Measurements from ENCODE around the gene SLC39A5. TPM values are rescaled to one million over a fixed set of nuclear protein-coding genes. Genes with fewer than 3 reads are reported as not detected.

The SLC39A5 gene
- total and polyA plus RNA-seq, 2 of the 13 experiments (the other 11 are each of a cell fraction or from before 2014, with no cell fraction given), result 59.7 to 101 TPM

DNA sequence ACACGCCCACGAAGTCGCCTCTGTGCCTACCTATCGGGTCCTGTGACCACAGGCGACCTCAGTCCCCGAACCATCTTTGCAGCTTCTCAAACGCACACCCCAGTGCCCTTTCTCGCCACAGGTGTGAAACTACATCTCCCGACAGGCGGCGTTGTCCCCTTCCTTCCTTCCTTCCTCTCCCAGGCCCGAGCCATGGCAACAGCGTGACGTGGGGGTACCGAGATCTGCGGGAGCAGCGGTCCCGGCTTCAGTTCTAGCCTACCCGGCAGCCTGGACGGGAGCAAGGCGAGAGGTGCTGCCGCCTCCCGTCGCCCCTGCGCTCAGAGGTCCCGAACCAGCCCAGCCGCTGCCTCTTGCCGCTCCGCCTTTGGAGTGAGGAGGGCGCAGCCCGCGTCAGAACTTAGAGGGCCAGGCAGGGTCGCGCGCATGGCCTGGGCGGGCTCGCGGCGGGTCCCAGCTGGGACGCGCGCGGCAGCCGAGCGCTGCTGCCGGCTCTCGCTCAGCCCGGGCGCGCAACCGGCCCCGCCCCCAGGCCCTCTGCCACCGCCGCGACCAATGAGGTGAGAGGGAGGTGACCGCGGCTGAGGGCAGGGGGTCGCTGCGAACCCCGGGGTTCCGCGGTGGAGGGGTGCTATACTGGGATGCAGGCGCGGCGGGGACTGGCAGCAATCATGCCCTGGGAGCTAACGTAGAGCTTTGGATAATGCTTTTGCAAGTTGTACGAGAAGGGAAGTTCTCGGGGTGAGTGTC, 37.0 kb downstream of the SLC39A5 start, which contains the start of gene COQ10A (continued):
- TF ChIP-seq ARID4A (CRISPR knock-in tag; IDR thresholded peaks at IDR 0.05; ENCODE audit: borderline replicate concordance) (peak; percentile 94), ARNT2 (CRISPR knock-in tag; IDR thresholded peaks at IDR 0.05; ENCODE audit: low read depth) (peak; percentile 88), HES4 (CRISPR knock-in tag; IDR thresholded peaks at IDR 0.05; ENCODE audit: borderline replicate concordance) (peak; percentile 96), HNRNPK (IDR thresholded peaks at IDR 0.05; ENCODE audit: low read depth, low read length, poor library complexity, severe bottlenecking) (peak; percentile 48), EED (CRISPR knock-in tag; IDR thresholded peaks at IDR 0.05) (no peak), ZMYM2 (CRISPR knock-in tag; IDR thresholded peaks at IDR 0.05) (no peak), CCAR2 (optimal IDR thresholded peaks at IDR 0.05; ENCODE audit: low read depth, low read length) (no peak), ZNF350 (CRISPR knock-in tag; IDR thresholded peaks at IDR 0.05; ENCODE audit: borderline replicate concordance, low read depth) (peak; percentile 82), ZNF598 (CRISPR knock-in tag; IDR thresholded peaks at IDR 0.05; ENCODE audit: borderline replicate concordance) (peak; percentile 86), THAP11 (CRISPR knock-in tag; IDR thresholded peaks at IDR 0.05) (peak; percentile 97), ATF4 (CRISPR knock-in tag; IDR thresholded peaks at IDR 0.05) (no peak), PLRG1 (conservative IDR thresholded peaks at IDR 0.05) (no peak), MEIS1 (CRISPR knock-in tag; IDR thresholded peaks at IDR 0.05; ENCODE audit: borderline replicate concordance) (peak; percentile 79; the same call in 1 of the 2 replicates), THAP7 (CRISPR knock-in tag; IDR thresholded peaks at IDR 0.05) (no peak)
- TF ChIP-seq, protein P1, sequence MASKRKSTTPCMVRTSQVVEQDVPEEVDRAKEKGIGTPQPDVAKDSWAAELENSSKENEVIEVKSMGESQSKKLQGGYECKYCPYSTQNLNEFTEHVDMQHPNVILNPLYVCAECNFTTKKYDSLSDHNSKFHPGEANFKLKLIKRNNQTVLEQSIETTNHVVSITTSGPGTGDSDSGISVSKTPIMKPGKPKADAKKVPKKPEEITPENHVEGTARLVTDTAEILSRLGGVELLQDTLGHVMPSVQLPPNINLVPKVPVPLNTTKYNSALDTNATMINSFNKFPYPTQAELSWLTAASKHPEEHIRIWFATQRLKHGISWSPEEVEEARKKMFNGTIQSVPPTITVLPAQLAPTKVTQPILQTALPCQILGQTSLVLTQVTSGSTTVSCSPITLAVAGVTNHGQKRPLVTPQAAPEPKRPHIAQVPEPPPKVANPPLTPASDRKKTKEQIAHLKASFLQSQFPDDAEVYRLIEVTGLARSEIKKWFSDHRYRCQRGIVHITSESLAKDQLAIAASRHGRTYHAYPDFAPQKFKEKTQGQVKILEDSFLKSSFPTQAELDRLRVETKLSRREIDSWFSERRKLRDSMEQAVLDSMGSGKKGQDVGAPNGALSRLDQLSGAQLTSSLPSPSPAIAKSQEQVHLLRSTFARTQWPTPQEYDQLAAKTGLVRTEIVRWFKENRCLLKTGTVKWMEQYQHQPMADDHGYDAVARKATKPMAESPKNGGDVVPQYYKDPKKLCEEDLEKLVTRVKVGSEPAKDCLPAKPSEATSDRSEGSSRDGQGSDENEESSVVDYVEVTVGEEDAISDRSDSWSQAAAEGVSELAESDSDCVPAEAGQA (IDR thresholded peaks at IDR 0.05; ENCODE audit: low read depth), result peak; percentile 52; the same call in 1 of the 2 replicates
- TF ChIP-seq, protein P1 (CRISPR knock-in tag; IDR thresholded peaks at IDR 0.05; ENCODE audit: borderline replicate concordance), result no peak

Data from HepG2 (cell line).